Non-pigmented ciliary epithelial cell (primary cell): ENCODE measurements around the gene WBP1L.
"Not testable (repeated sequence)": the region's sequence is repeated elsewhere in the genome, so short reads cannot be mapped to it uniquely, and the experiment has no call there.

Source experiments
- DNase-seq: peaks from one replicate; pipeline ENCODE4 v3.0.0-alpha.2; 2010; ENCODE audit warnings: low read depth

WBP1L gene

DNA sequence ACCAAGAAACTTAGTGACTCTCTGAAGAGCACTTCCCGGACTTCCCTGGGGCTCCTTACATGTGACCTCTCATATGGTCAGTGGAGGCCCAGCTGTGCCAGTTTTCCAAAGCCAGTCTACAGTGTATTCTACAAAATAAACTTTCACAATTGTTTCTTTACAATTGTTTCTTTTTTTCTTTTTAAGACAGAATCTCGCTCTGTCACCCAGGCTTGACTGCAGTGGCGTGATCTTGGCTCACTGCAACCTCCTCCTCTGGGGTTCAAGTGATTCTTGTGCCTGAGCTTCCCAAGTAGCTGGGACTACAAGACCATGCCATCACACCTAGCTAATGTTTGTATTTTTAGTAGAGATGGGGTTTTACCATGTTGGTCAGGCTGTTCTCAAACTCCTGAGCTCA is 67.6 kb downstream of the WBP1L start:
- no peak for DNase-seq

DNA sequence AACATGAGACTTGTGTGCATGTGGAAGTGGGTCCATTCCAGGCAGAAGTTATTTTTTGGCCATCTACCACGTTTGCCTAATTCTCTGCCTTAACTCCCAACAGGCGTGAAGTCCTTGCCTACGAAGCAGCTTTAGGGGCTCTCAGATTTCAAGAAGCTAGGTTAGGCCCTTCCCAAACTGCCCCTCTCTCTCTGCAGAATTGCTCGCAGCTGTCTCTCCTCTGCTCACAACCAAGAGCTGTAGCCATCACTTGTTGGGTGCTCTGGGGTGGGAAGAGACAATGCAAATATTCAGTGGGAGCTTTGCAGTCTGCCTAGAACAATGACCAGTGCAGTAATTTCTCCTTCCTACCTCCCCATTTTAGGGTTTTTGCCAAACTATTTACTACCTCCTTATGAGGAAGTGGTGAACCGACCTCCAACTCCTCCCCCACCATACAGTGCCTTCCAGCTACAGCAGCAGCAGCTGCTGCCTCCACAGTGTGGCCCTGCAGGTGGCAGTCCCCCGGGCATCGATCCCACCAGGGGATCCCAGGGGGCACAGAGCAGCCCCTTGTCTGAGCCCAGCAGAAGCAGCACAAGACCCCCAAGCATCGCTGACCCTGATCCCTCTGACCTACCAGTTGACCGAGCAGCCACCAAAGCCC is 68.6 kb downstream of the WBP1L start:
- DNase-seq, result no peak

GRCh38 chr10:102813017-102813541 is 69.3 kb downstream of the WBP1L start:
- no peak for DNase-seq

DNA sequence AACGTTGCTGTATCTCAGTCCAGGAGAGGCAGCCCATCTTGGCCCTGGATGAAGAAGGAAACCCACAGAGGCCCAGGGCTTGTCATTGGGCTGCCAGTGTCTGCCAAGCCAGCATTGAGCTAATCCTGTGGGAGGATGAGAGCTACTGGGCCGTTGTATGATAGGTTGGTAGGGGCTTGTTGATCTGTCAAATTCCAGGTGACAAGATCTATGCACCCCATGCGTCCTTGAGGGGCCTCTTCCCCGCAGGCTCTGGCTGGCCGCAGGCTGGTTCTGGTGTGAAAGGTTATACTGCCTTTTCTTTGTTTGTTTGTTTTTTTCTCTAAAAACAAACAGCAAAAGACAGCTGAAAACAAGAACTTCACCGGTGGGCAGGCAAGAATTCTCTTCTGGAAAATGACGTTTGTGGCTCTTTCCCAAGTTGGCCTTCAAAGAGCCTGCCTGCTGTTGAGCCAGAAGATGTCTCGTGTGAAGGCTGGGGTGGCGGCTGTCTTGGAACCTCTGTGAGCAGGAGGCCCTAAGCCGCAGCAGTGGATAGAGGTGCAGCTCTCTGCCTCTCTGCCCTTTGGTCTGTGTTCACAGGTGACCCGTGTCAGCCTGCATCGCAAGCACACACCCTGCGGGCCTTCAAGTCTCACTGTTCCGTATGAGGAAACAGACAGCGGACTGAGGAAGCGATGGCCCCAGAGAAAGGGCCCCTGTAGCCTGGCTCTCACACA is 70.1 kb downstream of the WBP1L start:
- DNase-seq, result no peak

DNA sequence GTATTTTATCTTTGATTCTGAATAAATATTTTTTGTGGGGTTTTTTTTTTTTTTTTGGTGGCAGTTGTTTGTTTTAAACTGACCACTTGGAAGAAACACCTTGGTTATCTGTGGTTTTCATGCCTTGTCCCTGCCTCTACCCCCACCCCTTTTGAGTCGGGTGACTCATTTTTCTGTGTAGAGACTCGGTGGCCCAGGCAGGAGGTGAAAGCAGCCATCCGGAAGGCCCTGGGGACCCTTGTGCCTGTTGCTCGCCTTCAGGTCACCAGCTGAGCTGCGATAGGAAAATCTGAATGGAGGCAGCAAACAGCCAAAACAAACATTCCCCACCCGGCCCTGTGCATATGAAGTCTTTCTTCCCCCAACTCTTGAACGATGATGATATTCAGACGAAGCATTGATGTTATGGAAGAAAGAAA is 70.7 kb downstream of the WBP1L start:
- DNase-seq, result no peak

- DNase-seq, result no peak
Observed at GRCh38 chr10:102814873-102815661, 71.3 kb downstream of the WBP1L start.

DNA sequence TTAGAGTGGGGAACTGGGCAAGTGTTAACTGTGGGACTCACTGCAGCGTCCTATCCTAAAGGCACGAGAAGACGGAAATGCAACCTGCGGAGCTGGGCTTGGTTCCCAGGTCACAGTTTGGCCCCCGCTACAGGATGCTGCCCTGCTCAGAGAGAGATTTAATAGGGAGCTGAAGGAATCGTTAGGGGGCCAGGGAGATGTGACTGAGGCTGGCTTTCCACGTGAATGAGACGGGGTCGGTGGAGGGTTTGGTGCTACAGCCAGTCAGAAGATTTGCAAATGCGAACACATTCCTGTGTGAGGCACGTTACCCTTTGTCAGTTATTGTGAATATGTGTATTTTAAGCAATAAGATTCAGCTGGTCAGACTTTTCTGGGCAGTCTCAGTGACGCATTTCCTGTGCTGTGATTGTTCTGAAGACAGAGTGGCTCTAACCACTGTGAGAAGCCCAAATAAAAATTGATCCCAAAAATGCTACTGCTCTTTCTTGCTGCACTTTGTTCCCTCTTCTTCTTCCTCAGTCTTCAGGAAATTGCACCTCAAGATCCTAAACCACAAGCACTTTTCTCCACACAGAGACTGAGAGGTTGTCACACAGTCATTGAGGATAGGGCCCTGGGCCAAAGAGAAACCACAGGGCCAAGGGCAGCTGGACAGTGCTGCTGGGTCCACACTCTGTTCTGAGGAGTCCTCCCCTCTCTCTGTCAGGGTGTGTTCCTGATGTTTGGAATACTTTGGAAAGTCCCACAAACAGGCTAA is 72.2 kb downstream of the WBP1L start:
- DNase-seq, result peak; percentile 68

- no peak for DNase-seq
Observed at GRCh38 chr10:102817175-102817574, 73.4 kb downstream of the WBP1L start.

DNA sequence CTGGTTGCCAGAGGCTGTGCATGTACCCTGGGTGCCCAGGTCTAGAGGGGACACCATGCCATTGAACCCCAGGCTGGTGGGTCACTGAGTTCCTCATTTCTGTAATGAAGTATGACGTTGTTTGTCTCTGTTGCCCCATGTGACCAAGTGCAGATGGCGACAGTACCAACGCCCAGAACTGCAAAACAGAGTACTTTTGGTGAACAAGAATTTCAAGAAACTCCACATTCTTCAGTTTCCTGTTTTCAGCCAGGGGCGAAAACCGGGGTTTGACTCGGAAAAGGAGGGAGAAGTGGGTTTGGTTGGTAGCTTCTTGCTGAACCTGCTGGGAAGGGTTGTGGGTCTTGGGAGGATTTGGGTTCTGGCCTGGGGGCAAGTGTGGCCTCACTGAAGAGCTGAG is 75.3 kb downstream of the WBP1L start:
- no peak for DNase-seq

DNA sequence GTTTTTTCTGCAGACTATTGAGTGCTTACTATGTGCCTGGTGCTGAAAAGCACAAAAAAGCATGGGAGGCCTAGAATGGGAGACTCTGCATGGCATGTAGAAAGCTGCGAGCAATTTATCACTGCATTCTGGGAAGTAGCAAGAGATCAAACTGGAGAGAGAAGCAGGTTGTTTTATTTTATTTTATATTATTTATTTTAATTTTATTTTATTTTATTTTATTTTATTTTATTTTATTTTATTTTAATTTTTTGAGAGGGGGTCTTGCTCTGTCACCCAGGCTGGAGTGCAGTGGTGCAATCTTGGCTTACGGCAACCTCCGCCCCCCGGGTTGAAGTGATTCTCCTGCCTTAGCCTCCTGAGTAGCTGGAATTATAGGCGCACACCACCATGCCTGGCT is 76.3 kb downstream of the WBP1L start:
- DNase-seq, result not testable (repeated sequence)

DNA sequence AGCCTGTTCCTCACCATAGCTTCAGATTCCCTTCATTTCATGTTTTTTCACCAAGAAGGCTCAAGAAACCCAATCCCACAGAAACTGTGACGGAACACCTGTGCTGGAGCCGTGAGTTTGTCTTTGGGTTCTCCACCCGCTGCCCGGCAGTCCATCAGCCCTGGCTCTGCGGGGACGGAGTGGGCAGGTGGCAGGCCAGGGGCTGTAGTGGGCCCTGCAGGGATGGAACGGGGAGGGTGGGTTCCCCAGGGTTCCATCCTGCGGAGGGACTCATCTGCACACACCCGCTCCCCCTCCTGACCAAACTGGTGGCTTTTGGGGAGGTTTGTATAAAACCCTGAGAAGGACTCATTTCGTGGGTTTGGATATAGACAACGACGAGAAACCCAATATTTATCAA is 78.5 kb downstream of the WBP1L start:
- DNase-seq, result no peak

DNA sequence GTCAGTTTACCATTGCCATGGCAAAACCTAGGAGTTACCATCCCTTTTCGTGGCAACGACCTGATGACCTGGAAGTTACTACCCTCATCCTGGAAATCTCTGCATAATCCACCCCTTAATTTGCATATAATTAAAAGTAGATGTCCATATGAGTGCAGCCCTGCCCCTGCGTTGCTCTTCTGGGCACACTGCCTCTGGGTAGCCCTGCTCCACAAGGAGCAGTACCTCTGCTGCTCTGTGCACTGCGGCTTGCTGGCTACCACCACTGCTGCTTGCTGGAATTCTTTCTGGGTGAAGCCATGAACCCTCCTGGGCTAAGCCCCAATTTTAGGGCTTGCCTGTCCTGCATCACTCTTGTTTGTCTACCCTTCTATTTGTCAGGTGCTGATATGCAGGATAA is 80.9 kb downstream of the WBP1L start:
- DNase-seq, result no peak

DNA sequence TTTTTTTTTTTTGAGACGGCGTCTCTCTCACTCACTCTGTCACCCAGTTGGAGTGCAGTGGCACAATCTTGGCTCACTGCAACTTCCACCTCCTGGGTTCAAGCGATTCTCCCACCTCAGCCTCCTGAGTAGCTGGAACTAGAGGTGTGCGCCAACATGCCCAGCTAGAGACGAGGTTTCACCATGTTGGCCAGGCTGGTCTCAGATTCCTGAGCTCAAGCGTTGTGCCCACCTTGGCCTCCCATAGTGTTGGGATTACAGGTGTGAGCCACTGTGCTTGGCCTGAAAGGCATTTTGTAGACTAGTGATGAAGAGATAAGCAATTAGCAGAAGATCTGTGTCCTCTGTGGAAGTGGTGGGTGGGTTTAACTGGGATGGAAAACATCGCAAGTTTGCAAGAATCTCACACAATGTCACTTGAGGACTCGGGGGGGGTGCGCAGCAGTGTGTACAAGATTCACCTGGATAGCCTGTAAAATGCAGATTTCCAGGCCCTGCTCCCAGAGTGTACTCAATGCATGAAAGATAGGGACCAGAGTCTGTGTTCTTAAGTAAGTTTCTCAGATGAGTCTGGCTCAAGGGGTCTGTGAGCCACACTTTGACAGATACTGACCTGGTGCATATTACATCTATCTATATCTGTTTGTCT is 82.5 kb downstream of the WBP1L start:
- DNase-seq, result no peak

DNA sequence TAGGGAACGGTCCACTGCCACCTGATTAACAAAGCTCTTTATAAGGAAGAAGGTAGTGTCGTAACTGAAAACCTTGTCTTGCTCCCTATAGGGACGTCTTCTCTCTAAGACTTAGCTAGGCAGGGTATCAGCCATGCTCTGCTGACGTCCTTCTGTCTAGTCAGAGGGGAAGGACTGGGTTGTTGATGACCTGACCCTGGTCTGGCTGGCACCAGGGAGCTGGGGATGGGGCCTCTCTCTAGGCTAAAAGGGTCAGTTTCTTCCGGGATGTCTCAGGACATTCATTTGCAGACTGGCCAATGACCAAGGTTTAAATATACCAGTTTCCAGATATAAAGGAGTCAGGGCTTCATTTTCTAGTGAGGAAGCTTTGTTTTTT is 83.8 kb downstream of the WBP1L start:
- DNase-seq, result no peak

DNA sequence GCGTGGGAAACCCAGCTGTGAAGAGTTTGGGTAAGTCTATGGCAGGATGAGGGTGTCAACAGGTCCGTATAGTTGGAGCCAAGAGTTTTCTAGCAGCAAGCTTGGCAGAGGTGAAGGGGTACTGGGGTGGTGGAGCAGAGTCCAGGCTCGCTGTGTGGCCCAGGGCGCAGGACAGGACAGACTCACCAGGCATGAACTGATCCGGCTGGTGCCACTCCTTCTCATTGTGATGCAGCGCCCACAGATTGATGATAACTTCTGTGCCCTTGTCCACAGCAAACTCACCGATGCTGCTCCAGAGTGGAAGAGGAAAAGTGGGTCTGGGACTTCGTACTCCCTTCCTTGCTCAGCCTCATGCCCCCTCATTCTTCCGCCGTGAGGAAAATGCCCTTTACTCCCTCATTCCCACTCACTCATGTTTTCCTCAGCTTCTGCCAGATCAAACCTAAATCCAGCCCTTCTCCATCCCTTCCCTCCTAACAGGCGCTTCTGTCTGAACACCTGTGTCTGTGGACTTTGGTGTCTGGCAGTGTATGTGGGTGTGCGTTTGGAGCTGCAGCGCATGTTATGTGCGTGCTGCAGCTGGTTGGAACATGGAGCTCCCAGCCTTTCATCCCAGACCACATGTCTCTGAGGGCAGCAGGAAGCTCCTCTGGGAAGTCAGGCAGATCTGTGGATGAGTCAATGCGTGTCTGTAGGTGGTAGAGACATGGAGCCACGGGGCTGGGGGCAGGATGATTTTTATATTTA is 87.7 kb downstream of the WBP1L start:
- DNase-seq, result no peak

DNA sequence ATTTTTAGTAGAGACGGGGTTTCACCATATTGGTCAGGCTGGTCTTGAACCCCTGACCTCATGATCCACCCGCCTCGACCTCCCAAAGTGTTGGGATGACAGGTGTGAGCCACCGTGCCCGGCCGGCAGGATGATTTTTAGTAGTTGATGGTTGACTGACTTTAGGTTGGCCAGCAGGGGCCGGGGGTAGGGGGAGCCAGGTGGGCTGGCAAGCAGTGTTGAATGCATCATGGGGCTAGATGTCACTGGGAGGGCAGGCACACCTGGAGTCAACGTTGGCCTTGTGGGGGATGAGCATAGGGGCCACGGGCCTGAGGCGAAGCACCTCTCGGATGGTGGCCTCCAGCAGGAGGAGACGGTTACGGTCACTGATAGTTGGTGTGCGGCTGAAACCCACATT is 88.5 kb downstream of the WBP1L start:
- no peak for DNase-seq

DNA sequence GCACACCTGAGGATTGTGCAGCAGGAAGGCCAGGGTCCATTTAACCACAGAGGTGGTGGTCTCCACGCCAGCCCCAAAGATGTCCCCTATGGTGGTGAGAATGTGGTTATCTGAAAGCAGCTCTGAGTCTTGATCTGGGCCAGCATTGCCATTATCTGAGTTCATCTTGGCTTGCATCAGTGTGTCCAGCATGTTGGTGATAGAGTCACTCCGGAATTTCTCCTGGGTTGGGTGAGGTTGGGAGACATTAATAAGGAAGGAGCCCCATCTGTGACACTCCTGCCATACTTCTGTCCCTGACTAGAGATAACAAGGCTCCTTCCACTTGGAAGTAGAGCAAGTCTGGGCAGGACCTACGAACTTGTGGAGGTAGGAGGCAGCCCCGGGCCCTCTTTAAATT is 89.2 kb downstream of the WBP1L start:
- DNase-seq, result no peak

DNA sequence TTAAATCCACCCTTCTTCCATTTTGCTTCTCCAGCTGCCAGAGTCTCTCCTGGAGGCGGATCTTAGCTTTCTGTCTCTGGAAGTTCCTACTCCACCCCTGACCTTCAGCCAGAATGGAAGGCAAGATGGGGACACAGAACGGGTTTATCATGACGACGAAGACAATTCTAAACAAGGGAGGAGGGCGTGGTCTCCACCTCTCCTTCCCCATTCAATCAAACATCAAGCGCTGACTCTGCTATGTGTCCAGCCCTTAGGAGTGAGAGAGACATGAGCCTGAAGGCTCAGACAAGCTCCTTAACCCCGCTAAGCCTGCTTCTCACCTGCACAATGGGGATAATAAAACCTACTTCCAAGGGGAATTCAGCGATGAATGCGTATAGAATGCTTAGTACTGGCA is 90.4 kb downstream of the WBP1L start:
- DNase-seq, result no peak

GRCh38 chr10:102835007-102835482 is 91.3 kb downstream of the WBP1L start:
- DNase-seq, result no peak

DNA sequence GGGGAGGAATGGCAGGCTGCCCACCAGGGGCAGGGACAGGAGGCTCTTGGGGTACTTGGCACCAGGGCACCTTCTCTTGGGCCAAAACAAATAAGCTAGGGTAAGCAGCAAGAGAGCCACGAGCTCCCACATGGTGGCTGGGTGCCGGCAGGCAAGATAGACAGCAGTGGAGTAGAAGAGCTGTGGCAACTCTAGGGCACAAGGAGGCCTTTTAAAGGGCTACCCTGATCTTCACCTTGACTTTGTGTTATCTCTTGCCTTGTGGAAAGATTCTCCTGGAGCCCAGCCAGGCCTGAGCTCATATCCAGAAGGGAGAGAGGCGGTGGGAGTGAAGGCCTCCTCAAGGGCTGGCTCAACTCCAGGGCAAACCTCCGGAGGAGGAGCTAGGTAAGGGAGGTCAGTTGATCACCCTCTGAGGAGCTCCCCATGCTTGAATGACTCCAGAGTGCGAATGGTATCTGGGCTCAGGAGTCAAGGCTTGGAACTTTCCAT is 93.5 kb downstream of the WBP1L start, which contains the start of gene CYP17A1:
TSS of gene CYP17A1 (minus strand) at position 184 of the 492 bp plus-strand sequence. CDS start at position 132, 52 bp downstream.
- DNase-seq, result no peak
